Kidney epithelial cell (primary cell): ENCODE data around the gene RETREG3. TPM values are rescaled to one million over a fixed set of nuclear protein-coding genes. Genes with fewer than 3 reads are reported as not detected.
"Not testable (repeated sequence)": the region's sequence is repeated elsewhere in the genome, so short reads cannot be mapped to it uniquely, and the experiment has no call there.

ENCODE experiments used
- DNase-seq: peaks from one replicate; pipeline ENCODE4 v3.0.0-alpha.2; 2010; ENCODE audit warnings: low read depth
- H3K27me3 ChIP-seq: 2 replicates; pipeline ENCODE4 v1.6.0; 2011; ENCODE audit warnings: low read length; ENCODE audit not compliant: control insufficient read depth, insufficient read depth
- H3K36me3 ChIP-seq: 2 replicates; pipeline ENCODE4 v1.5.1; 2011; ENCODE audit warnings: low read length; ENCODE audit not compliant: control insufficient read depth, insufficient read depth
- H3K4me3 ChIP-seq: 2 replicates; pipeline ENCODE4 v1.5.1; 2011; ENCODE audit warnings: low read depth, mild to moderate bottlenecking, control low read depth, low read length
- CTCF ChIP-seq: IDR thresholded peaks from 2 replicates; pipeline ENCODE4 v1.5.1; 2011; ENCODE audit warnings: mild to moderate bottlenecking, moderate library complexity, low read length, control low read depth, inconsistent platforms; ENCODE audit not compliant: insufficient read depth, poor library complexity, severe bottlenecking
- total RNA-seq: library from RNA; depleted of rRNA; stranded (reverse); fragments of >200 nt; gene quantifications from 2 replicates; pipeline ENCODE4 v1.2.3, GENCODE V29; 2015

The RETREG3 gene
- total RNA-seq, 1 donor from 2014 or later, result 68.2 TPM

GRCh38 chr17:42617956-42618431 is 8.8 kb upstream of the RETREG3 start:
- no peak overlapping the region for H3K4me3 ChIP-seq
- no peaks in the 10 kb centered on the region for H3K36me3 ChIP-seq
- DNase-seq, result no peak
- H3K27me3 ChIP-seq, result no peaks in the 10 kb centered on the region
- TF ChIP-seq CTCF, result no peak

GRCh38 chr17:42613699-42614295 is 4.6 kb upstream of the RETREG3 start:
- no peaks in the 10 kb centered on the region for H3K27me3 ChIP-seq
- peaks cover 2% of the 10 kb centered on the region for H3K36me3 ChIP-seq
- TF ChIP-seq CTCF, result no peak
- H3K4me3 ChIP-seq, result no peak overlapping the region
- no peak for DNase-seq

- TF ChIP-seq CTCF, result no peak
- Histone ChIP-seq H3K36me3 (peaks cover 2% of the 10 kb centered on the region), H3K27me3 (no peaks in the 10 kb centered on the region), H3K4me3 (no peak overlapping the region)
- no peak for DNase-seq
These were observed 2.8 kb upstream of the RETREG3 start for GRCh38 chr17:42612013-42612412.

GRCh38 chr17:42609814-42610801 is 934 bp upstream of the RETREG3 start:
- DNase-seq, H3K27me3 ChIP-seq: not testable (repeated sequence)

DNA sequence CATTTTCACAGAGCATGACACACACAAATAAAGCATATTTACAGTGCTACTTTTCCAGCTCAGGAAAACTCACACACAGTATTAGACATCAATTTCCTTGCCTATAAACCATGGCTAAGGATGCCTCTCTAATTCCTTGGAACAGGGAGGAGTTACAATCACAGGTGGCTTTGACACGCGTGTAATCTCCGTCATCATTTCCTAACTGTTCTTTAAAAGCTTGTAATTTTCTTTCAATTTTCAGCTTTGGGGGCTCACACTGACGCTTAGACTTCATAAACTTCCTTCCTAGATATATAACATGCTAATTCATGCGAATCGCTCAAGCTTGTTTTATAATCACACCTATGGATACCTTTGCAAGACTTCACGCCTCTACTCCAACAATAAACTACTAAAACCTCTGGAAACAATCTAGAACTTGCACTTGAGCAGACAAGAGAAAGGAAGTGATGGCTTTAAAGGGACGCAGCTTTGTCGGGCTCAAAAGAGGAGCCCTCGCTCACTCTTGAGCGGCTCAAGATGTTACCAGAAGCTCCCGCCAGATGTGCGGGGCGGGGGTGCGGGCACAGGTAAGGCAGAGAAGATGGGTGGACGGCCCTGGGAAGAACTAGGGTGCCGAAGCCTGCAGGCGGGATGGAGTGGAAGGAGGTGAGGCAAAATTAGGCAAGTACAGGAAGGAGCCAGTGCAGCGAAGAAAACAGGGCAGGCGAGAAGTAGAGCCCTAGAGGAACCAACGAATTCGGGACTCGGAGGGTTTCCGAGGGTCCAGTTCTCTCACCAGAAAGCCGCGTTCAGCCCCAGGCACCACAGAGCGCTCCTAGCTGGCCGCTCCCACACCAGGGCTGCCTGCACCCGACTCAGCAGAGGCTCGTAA is 631 bp downstream of the RETREG3 start:
- Histone ChIP-seq H3K36me3 (peaks cover 2% of the 10 kb centered on the region), H3K4me3 (peak overlapping the region; percentile 97), H3K27me3 (no peaks in the 10 kb centered on the region)
- no peak for TF ChIP-seq CTCF
- DNase-seq, result peak; percentile 5

More at GRCh38 chr17:42609814-42610801, 934 bp upstream of the RETREG3 start:
- not testable (repeated sequence) for H3K36me3 ChIP-seq
- H3K4me3 ChIP-seq, result peak overlapping the region; percentile 97
